Liver (tissue), 9 donors: Measurements from ENCODE around the gene BATF3. TPM values are rescaled to one million over a fixed set of nuclear protein-coding genes. Genes with fewer than 3 reads are reported as not detected.
A peak's percentile ranks its signal among the peaks of the same experiment; 100 is the strongest.

ENCODE experiments used
- DNase-seq: peaks from one replicate; pipeline ENCODE4 v3.0.0-alpha.2; 2017; ENCODE audit warnings: low spot score
- H3K27ac ChIP-seq, 2 donors: one replicate each; pipeline ENCODE4 v1.7.0; 2013; ENCODE audit warnings: inconsistent platforms in 2 of 2, low read length in 2 of 2, control low read depth in 1 of 2, low read depth in 1 of 2, mild to moderate bottlenecking in 1 of 2
- H3K27me3 ChIP-seq, 4 donors: one replicate each; pipeline versions ENCODE4 v1.6.1 to v1.7.0; 2013; ENCODE audit warnings: low read length in 3 of 4, inconsistent platforms in 1 of 4, mild to moderate bottlenecking in 1 of 4, moderate library complexity in 1 of 4; ENCODE audit not compliant: control insufficient read depth in 4 of 4, insufficient read depth in 4 of 4
- H3K36me3 ChIP-seq, 4 donors: one replicate each; pipeline versions ENCODE4 v1.6.1 to v1.7.0; 2013; ENCODE audit warnings: low read length in 3 of 4, mild to moderate bottlenecking in 3 of 4, low read depth in 1 of 4, moderate library complexity in 1 of 4; ENCODE audit not compliant: control insufficient read depth in 4 of 4, insufficient read depth in 3 of 4
- H3K4me1 ChIP-seq, 4 donors: one replicate each; pipeline versions ENCODE4 v1.6.1 to v1.7.0; 2013; ENCODE audit warnings: low read length in 3 of 4, mild to moderate bottlenecking in 3 of 4, moderate library complexity in 1 of 4; ENCODE audit not compliant: control insufficient read depth in 4 of 4, insufficient read depth in 4 of 4
- H3K4me3 ChIP-seq, 3 donors: one replicate each; pipeline versions ENCODE4 v1.6.1 to v1.7.0; 2013; ENCODE audit warnings: low read length in 3 of 3, control low read depth in 1 of 3, low read depth in 1 of 3, mild to moderate bottlenecking in 1 of 3
- H3K9ac ChIP-seq, 2 donors: one replicate each; pipeline ENCODE4 v1.7.0; 2013; ENCODE audit warnings: low read length in 2 of 2, mild to moderate bottlenecking in 2 of 2, moderate library complexity in 2 of 2, control low read depth in 1 of 2, low read depth in 1 of 2
- H3K9me3 ChIP-seq, 4 donors: one replicate each; pipeline versions ENCODE4 v1.6.1 to v1.7.0; 2013; ENCODE audit warnings: low read length in 3 of 4; ENCODE audit not compliant: control insufficient read depth in 4 of 4
- EGR1 ChIP-seq, 2 donors: IDR thresholded peaks; 2 replicates each; pipeline ENCODE4 v1.6.1; 2016 to 2018; ENCODE audit warnings: antibody characterized with exemption in 2 of 2, low read depth in 2 of 2
- FOXA1 ChIP-seq: IDR thresholded peaks from 2 replicates; pipeline ENCODE4 v1.6.1; 2016; ENCODE audit warnings: antibody characterized with exemption
- GABPA ChIP-seq, 2 donors: IDR thresholded peaks in 1 of 2; conservative IDR thresholded peaks in 1 of 2; 2 replicates each; pipeline ENCODE4 v1.6.1; 2016; ENCODE audit warnings: antibody characterized with exemption in 2 of 2, mild to moderate bottlenecking in 1 of 2, moderate library complexity in 1 of 2
- HNF4A ChIP-seq, 2 donors: conservative IDR thresholded peaks; 2 replicates each; pipeline ENCODE4 v1.6.1; 2016; ENCODE audit warnings: antibody characterized with exemption in 2 of 2, mild to moderate bottlenecking in 2 of 2
- HNF4G ChIP-seq: IDR thresholded peaks from 2 replicates; pipeline ENCODE4 v1.6.1; 2016; ENCODE audit warnings: antibody characterized with exemption
- JUND ChIP-seq, 2 donors: IDR thresholded peaks; 2 replicates each; pipeline ENCODE4 v1.6.1; 2016; ENCODE audit warnings: antibody characterized with exemption in 2 of 2
- NR2F2 ChIP-seq: IDR thresholded peaks from 2 replicates; pipeline ENCODE4 v1.6.1; 2016; ENCODE audit warnings: antibody characterized with exemption
- RAD21 ChIP-seq, 2 donors: IDR thresholded peaks; 2 replicates each; pipeline ENCODE4 v1.6.1; 2016; ENCODE audit warnings: antibody characterized with exemption in 2 of 2, mild to moderate bottlenecking in 2 of 2
- RXRA ChIP-seq, 2 donors: IDR thresholded peaks; 2 replicates each; pipeline ENCODE4 v1.6.1; 2017 to 2018; ENCODE audit warnings: antibody characterized with exemption in 2 of 2, mild to moderate bottlenecking in 1 of 2
- SP1 ChIP-seq: IDR thresholded peaks from 2 replicates; pipeline ENCODE4 v1.6.1; 2018; ENCODE audit warnings: antibody characterized with exemption, mild to moderate bottlenecking
- TAF1 ChIP-seq: conservative IDR thresholded peaks from 2 replicates; pipeline ENCODE4 v1.6.1; 2016; ENCODE audit warnings: antibody characterized with exemption, mild to moderate bottlenecking
- YY1 ChIP-seq: IDR thresholded peaks from 2 replicates; pipeline ENCODE4 v1.6.1; 2016; ENCODE audit warnings: antibody characterized with exemption, mild to moderate bottlenecking
- WGBS: extraction: QIAGEN DNeasy Blood & Tissue Kit; methylation state at CpG from one replicate; pipeline ENCODE4 v1.1.7; 2013; 5-methylcytosine and 5-hydroxymethylcytosine counted together
- polyA plus RNA-seq, 2 donors: library from polyadenylated mRNA; stranded (reverse) in 1 of 2; unstranded in 1 of 2; fragments of 200-250 nt in 1 of 2; fragments of >200 nt in 1 of 2; fragmentation: Nextera tagmentation in 1 of 2; extraction: Ambion mirVana in 1 of 2; gene quantifications; one replicate each; pipeline versions ENCODE4 v1.2.1 to v1.2.3, GENCODE V29; 2013 to 2015
- total RNA-seq, 2 donors: library from RNA; depleted of rRNA; stranded (reverse); fragments of >200 nt; gene quantifications; one replicate each; pipeline ENCODE4 v1.2.3, GENCODE V29; 2014
- TF ChIP-seq, protein P1 (sequence below): IDR thresholded peaks from 2 replicates; pipeline ENCODE4 v1.6.1; 2016; ENCODE audit warnings: antibody characterized with exemption
- TF ChIP-seq, protein P2 (sequence below): IDR thresholded peaks from 2 replicates; pipeline ENCODE4 v1.6.1; 2016; ENCODE audit warnings: antibody characterized with exemption
- TF ChIP-seq, protein P3 (sequence below): IDR thresholded peaks from 2 replicates; pipeline ENCODE4 v1.6.1; 2016; ENCODE audit warnings: antibody characterized with exemption, mild to moderate bottlenecking
- TF ChIP-seq, protein P4 (sequence below): IDR thresholded peaks from 2 replicates; pipeline ENCODE4 v1.6.1; 2016; ENCODE audit warnings: antibody characterized with exemption
- donor health status: healthy.
- donor health status: healthy.
- donor health status: healthy.
- donor health status: healthy.
- donor health status: healthy.

BATF3 gene
- total and polyA plus RNA-seq, 4 donors = 0.65 to 1.0 (median 0.91) TPM

DNA sequence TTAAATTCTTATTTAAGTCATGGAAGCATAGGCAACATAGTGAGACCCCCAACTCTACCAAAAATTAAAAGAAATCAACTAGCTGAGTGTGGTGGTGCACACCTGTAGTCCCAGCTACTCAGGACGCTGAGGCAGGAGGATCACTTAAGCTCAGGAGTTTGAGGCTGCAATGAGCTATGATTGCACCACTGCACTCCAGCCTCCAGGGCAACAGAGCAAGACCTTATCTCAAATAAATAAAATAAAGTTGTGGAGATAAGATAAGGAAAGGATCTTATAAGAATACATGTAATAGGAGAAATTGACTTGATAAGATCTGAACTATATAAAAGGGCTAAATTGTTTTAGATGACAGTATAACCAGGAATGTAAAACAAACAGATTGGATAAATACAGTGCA is 2.3 kb upstream of the BATF3 start:
- no peak overlapping the region for H3K27ac ChIP-seq
- DNase-seq = no peak
- TF ChIP-seq NR2F2 (no peak), HNF4G (no peak), HNF4A (conservative IDR thresholded peaks at IDR 0.05) (peak in 1 of 2 donors; percentile 16)
- no peaks in the 10 kb centered on the region for H3K36me3 ChIP-seq
- peaks cover 0 to 9% (median 4%) of the 10 kb centered on the region in 4 donors for H3K27me3 ChIP-seq
- H3K9me3 ChIP-seq = no peaks in the 10 kb centered on the region
- H3K9ac ChIP-seq = no peak overlapping the region
- 55% methylated on average over 1 of the region's 1 CpG for whole genome bisulfite sequencing
- no peak overlapping the region for H3K4me3 ChIP-seq
- H3K4me1 ChIP-seq = peaks cover 13 to 26% (median 19%) of the 10 kb centered on the region in 4 donors

DNA sequence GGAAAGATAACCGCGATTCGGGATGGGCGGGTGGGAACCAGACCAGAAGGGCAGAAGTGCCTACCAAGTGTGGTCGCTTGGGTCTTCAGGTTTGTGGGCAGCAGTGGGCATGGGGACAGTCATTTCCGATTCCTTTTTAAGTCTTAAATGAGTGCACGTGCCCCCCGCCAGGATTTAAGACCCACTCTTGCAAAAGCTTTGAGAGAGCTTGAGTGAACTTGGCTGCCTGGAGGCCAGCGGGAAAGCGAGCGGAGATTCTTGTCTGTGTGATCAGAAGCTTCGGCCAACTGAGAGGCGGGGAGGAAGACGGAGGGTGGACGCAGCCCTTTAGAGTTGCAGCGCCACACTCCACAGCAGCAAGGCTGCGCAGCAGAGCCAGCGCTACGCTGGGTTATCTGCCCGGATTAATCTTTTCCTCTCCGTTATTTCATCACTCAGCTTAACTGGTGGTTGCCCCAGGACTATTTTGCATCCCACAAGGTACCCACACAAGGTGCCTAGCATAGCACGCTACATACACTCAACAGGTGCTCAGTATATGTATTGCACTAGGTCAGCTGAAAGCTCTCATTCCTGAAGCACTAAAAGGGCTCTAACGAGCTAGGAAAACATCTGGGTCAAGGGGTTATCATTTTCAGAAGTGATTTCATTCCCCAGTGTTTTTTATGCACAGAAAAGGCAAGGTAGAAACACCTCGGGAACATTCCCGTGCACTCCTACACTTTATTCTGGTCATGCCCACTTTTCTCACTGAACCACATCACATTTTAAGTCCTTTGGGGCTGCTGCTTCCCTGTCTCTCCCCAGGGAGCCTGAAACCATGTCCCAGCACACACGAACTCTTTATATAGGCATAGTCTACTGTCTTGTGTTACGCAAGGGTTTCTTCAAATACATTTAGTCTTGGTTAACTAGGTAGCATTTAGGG is 1.5 kb upstream of the BATF3 start:
- peak overlapping the region in 1 of 2 donors; percentile 58 for H3K27ac ChIP-seq
- 10% methylated on average over 27 of the region's 27 CpGs for WGBS
- H3K27me3 ChIP-seq = peaks cover 0 to 10% (median 4%) of the 10 kb centered on the region in 4 donors
- DNase-seq = no peak
- no peaks in the 10 kb centered on the region for H3K36me3 ChIP-seq
- TF ChIP-seq TAF1 (no peak), HNF4A (conservative IDR thresholded peaks at IDR 0.05) (no peak), SP1 (no peak), YY1 (no peak), FOXA1 (no peak), EGR1 (IDR thresholded peaks at IDR 0.05; ENCODE audit: low read depth in 2 of 2) (no peak), RXRA (IDR thresholded peaks at IDR 0.05) (no peak), RAD21 (IDR thresholded peaks at IDR 0.05) (no peak), GABPA (IDR thresholded peaks at IDR 0.05 in 1 of 2, conservative IDR thresholded peaks at IDR 0.05 in 1 of 2) (no peak)
- TF ChIP-seq, protein P1, sequence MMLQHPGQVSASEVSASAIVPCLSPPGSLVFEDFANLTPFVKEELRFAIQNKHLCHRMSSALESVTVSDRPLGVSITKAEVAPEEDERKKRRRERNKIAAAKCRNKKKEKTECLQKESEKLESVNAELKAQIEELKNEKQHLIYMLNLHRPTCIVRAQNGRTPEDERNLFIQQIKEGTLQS = no peak
- TF ChIP-seq, protein P2, sequence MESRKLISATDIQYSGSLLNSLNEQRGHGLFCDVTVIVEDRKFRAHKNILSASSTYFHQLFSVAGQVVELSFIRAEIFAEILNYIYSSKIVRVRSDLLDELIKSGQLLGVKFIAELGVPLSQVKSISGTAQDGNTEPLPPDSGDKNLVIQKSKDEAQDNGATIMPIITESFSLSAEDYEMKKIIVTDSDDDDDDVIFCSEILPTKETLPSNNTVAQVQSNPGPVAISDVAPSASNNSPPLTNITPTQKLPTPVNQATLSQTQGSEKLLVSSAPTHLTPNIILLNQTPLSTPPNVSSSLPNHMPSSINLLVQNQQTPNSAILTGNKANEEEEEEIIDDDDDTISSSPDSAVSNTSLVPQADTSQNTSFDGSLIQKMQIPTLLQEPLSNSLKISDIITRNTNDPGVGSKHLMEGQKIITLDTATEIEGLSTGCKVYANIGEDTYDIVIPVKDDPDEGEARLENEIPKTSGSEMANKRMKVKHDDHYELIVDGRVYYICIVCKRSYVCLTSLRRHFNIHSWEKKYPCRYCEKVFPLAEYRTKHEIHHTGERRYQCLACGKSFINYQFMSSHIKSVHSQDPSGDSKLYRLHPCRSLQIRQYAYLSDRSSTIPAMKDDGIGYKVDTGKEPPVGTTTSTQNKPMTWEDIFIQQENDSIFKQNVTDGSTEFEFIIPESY = no peak
- peaks cover 13 to 26% (median 19%) of the 10 kb centered on the region in 4 donors for H3K4me1 ChIP-seq
- no peaks in the 10 kb centered on the region for H3K9me3 ChIP-seq
- H3K4me3 ChIP-seq = peak overlapping the region in 2 of 3 donors; percentile 46 to 62
- peak overlapping the region in 1 of 2 donors; percentile 41 for H3K9ac ChIP-seq

DNA sequence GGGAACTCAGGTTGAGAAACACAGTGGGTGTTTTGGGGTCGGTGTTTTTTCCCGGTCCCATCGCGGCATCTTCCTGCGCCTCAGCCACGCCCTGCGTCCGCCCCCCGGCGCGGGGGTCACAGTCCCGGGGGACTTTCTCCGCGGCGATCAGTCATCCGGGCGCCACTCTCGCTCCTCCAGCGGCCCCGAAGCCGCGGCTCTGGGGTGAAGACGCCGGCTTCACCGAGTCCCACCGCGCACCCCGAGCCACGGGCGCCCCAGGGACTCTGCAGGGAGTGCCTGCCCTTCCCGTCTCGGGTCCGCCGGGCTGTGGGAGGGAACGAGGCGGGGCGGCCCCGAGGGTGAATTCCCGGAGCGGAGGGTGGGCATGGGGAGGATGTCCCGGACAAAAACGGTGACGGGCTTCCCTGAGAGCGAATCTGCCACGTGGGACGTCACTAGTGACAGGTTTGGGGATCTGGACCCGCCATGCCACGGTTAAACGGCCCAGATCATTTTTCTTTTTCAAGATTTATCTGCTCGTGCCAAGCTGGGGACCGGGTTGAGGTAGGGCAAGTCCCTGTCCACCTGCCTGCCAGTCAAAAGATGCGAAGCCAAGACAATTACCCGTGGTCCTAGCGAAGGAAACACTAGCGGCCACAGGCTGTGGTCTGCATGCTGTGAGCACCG is 717 bp upstream of the BATF3 start:
- H3K9me3 ChIP-seq = no peaks in the 10 kb centered on the region
- H3K36me3 ChIP-seq = no peaks in the 10 kb centered on the region
- peak overlapping the region in 2 of 3 donors; percentile 62 to 64 for H3K4me3 ChIP-seq
- TF ChIP-seq NR2F2 (no peak), RXRA (IDR thresholded peaks at IDR 0.05) (no peak), TAF1 (no peak), HNF4G (no peak), JUND (IDR thresholded peaks at IDR 0.05) (no peak), YY1 (no peak)
- TF ChIP-seq, protein P3, sequence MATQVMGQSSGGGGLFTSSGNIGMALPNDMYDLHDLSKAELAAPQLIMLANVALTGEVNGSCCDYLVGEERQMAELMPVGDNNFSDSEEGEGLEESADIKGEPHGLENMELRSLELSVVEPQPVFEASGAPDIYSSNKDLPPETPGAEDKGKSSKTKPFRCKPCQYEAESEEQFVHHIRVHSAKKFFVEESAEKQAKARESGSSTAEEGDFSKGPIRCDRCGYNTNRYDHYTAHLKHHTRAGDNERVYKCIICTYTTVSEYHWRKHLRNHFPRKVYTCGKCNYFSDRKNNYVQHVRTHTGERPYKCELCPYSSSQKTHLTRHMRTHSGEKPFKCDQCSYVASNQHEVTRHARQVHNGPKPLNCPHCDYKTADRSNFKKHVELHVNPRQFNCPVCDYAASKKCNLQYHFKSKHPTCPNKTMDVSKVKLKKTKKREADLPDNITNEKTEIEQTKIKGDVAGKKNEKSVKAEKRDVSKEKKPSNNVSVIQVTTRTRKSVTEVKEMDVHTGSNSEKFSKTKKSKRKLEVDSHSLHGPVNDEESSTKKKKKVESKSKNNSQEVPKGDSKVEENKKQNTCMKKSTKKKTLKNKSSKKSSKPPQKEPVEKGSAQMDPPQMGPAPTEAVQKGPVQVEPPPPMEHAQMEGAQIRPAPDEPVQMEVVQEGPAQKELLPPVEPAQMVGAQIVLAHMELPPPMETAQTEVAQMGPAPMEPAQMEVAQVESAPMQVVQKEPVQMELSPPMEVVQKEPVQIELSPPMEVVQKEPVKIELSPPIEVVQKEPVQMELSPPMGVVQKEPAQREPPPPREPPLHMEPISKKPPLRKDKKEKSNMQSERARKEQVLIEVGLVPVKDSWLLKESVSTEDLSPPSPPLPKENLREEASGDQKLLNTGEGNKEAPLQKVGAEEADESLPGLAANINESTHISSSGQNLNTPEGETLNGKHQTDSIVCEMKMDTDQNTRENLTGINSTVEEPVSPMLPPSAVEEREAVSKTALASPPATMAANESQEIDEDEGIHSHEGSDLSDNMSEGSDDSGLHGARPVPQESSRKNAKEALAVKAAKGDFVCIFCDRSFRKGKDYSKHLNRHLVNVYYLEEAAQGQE = no peak
- TF ChIP-seq, protein P4, sequence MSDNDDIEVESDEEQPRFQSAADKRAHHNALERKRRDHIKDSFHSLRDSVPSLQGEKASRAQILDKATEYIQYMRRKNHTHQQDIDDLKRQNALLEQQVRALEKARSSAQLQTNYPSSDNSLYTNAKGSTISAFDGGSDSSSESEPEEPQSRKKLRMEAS = no peak
- peaks cover 0 to 13% (median 7%) of the 10 kb centered on the region in 4 donors for H3K27me3 ChIP-seq
- peak overlapping the region; percentile 28 to 41 for H3K9ac ChIP-seq
- H3K27ac ChIP-seq = peak overlapping the region; percentile 2 to 58
- H3K4me1 ChIP-seq = peaks cover 13 to 26% (median 19%) of the 10 kb centered on the region in 4 donors
- DNase-seq = peak; percentile 36
- 2% methylated on average over 56 of the region's 56 CpGs for WGBS
